Measurements from ENCODE around the gene RND2.

Gene RND2

DNA sequence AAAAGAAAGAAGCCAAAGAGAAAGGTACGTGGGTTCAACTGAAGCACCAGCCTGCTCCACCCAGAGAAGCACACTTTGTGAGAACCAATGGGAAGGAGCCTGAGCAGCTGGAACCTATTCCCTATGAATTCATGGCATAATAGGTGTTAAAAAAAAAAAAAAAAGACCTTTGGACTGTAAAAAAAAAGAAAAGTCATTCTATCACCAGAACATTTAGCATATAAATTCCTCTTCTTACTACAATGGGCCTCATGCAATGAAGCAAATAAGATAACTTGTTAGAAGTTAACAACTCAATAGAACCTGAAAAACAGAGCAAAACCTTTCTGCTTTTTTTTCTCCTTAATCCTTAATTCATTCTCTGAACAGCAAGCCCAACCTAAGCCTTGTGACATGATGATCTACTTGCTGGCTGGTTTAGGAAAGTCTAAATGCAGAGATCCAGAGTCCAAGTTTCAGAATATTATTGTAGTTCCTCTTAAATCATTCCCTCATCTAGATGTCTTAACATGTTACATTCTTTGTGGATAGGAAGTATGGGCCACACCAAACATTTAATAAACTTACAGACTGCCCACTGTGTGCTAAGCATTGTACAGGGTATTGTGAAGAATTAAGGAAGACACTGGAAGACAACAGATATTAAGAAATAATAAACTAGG is 54.7 kb downstream of the RND2 start:
- DNase-seq (ENCODE audit: low spot score), result no peak

Measured in AG08396 (cell line).